GM13976 (cell line): ENCODE data around the gene ZFYVE27.

Source experiments
- DNase-seq: peaks from one replicate; pipeline ENCODE4 v3.0.0; 2012; ENCODE audit warnings: low spot score
- CTCF ChIP-seq: IDR thresholded peaks from 2 replicates; pipeline ENCODE4 v1.5.1; 2012; ENCODE audit warnings: borderline replicate concordance, mild to moderate bottlenecking; ENCODE audit not compliant: insufficient read depth; ENCODE audit errors: extremely low read depth, missing control alignments, control extremely low read depth
- in situ Hi-C: fragments of 300-500 bp; cut with MboI; formaldehyde crosslinking; loops from one replicate; pipeline ENCODE4 v1.12.0; 2022; ENCODE audit warnings: low sequenced_read_pairs, mixed read lengths, inconsistent platforms; ENCODE audit not compliant: unreplicated experiment

ZFYVE27 gene

GRCh38 chr10:97795886-97796285 is 59.0 kb downstream of the ZFYVE27 start:
- in situ Hi-C loops = no loop called here
- no peak for DNase-seq

GRCh38 chr10:97796651-97797050 is 59.7 kb downstream of the ZFYVE27 start:
- no peak for TF ChIP-seq CTCF
- in situ Hi-C loops = no loop called here
- no peak for DNase-seq

More at GRCh38 chr10:97795886-97796285, 59.0 kb downstream of the ZFYVE27 start:
- no peak for TF ChIP-seq CTCF

- no peak for TF ChIP-seq CTCF
- in situ Hi-C loops = no loop called here
- no peak for DNase-seq
Measured at GRCh38 chr10:97798958-97799610, 62.2 kb downstream of the ZFYVE27 start.

GRCh38 chr10:97800474-97800873 is 63.5 kb downstream of the ZFYVE27 start:
- TF ChIP-seq CTCF = no peak
- in situ Hi-C loops = no loop called here
- DNase-seq = no peak

- DNase-seq = no peak
- in situ Hi-C loops = no loop called here
- TF ChIP-seq CTCF = no peak
Measured at GRCh38 chr10:97801422-97801821, 64.5 kb downstream of the ZFYVE27 start.

- DNase-seq = no peak
- in situ Hi-C loops = no loop called here
- no peak for TF ChIP-seq CTCF
Measured at GRCh38 chr10:97805096-97805884, 68.4 kb downstream of the ZFYVE27 start.

GRCh38 chr10:97805949-97806348 is 69.0 kb downstream of the ZFYVE27 start:
- no peak for DNase-seq
- no peak for TF ChIP-seq CTCF
- in situ Hi-C loops = no loop called here
